ENCODE measurements around the gene CDCA8. TPM values are rescaled to one million over a fixed set of nuclear protein-coding genes. Genes with fewer than 3 reads are reported as not detected.

Gene CDCA8
- total and polyA plus RNA-seq, 2 of the 13 experiments (the other 11 are each of a cell fraction or from before 2014, with no cell fraction given) = 24.1 to 38.6 TPM

DNA sequence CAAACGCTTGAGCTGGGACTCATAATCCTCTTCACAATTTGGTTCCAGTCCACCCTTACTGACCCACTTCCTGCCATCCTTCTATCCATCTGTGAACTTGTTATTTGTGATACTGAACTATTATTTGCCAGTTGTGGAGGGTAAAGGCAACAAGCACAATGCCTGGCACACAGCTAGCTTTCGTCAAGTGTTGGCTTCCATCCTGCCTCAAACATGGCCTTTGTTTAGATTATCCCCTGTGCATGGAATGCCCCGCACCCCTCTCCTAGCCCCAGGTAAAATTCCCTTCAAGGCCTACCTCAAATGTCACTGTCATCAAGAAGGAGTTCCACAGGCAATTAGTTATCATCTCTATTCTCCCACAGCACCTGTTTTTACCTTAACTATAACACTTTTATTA is 11.4 kb upstream of the CDCA8 start (continued):
- TF ChIP-seq ISL2 (CRISPR knock-in tag; IDR thresholded peaks at IDR 0.05) (no peak), CCDC6 (CRISPR knock-in tag; IDR thresholded peaks at IDR 0.05) (no peak), ZNF232 (CRISPR knock-in tag; IDR thresholded peaks at IDR 0.05; ENCODE audit: borderline replicate concordance) (no peak), TBP (CRISPR knock-in tag; IDR thresholded peaks at IDR 0.05) (no peak)
- TF ChIP-seq, protein P1, sequence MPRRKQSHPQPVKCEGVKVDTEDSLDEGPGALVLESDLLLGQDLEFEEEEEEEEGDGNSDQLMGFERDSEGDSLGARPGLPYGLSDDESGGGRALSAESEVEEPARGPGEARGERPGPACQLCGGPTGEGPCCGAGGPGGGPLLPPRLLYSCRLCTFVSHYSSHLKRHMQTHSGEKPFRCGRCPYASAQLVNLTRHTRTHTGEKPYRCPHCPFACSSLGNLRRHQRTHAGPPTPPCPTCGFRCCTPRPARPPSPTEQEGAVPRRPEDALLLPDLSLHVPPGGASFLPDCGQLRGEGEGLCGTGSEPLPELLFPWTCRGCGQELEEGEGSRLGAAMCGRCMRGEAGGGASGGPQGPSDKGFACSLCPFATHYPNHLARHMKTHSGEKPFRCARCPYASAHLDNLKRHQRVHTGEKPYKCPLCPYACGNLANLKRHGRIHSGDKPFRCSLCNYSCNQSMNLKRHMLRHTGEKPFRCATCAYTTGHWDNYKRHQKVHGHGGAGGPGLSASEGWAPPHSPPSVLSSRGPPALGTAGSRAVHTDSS (CRISPR knock-in tag; conservative IDR thresholded peaks at IDR 0.05) = no peak

DNA sequence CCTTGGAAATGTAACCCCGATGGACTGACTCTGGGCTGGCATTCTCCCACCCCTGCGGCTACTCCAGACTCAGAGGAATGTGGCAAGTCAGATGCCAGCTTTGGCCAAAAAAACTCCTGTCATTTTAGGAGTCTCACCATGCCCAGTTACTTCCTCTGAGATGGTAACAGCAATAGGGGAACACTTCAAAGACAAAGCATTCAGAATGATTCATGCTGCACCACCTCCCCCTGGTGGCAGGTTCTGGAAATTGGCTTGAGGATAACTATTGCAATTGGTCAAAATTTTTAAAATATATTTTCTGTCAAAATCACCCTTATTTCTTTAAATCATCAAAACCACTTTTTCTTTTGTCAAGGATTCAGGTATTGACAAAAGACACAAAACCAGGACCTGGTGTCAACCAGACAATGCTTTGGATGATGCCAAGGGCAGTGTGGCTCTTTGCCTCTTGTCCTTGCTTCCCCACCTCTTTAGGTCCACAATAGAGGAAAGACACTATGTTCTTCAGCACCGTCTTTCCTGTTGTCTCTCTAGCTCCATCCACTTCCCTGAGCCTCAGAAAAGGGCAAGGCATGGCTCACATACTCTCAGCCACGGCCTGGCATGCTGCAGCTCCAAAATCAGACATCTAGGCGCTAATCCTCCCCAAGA is 9.9 kb upstream of the CDCA8 start:
- ATAC-seq (peak; percentile 64), DNase-seq (ENCODE audit: low spot score) (peak; percentile 38), FAIRE-seq (peak; percentile 87)
- Histone ChIP-seq H2AFZ (ENCODE audit: low read length) (no peak overlapping the region), H3K9me3 (ENCODE audit: low read length) (no peaks in the 10 kb centered on the region), H4K20me1 (ENCODE audit: insufficient read depth, low read length) (peaks cover 3% of the 10 kb centered on the region; the same call in 1 of the 2 replicates), H3K9ac (ENCODE audit: insufficient read depth, low read depth, low read length) (no peak overlapping the region), H3K4me3 (replicated peaks in 1 of 3; ENCODE audit: insufficient read depth in 1 of 3, low read depth in 2 of 3, low read length in 3 of 3) (no peak overlapping the region), H3K27me3 (ENCODE audit: control insufficient read depth in 1 of 2, insufficient read depth in 2 of 2, low read length in 2 of 2) (peaks cover 0 to 2% of the 10 kb centered on the region in 2 experiments; a peak in 1 of 5 replicates), H3K79me2 (ENCODE audit: insufficient read depth, low read length) (no peaks in the 10 kb centered on the region), H3K36me3 (replicated peaks in 1 of 2; ENCODE audit: control insufficient read depth in 1 of 2, insufficient read depth in 2 of 2, low read length in 2 of 2) (peaks cover 9 to 32% of the 10 kb centered on the region in 2 experiments), H3K27ac (ENCODE audit: extremely low read length, insufficient read depth, low read length) (no peak overlapping the region), H3K4me1 (ENCODE audit: insufficient read depth, low read length) (no peaks in the 10 kb centered on the region), H3K4me2 (ENCODE audit: low read depth, low read length) (no peak overlapping the region)
- 87% methylated on average over 5 of the region's 5 CpGs for WGBS (ENCODE audit: low lambda C conversion rate)
- in situ Hi-C loops (cut with HindIII; ENCODE audit: extremely low pct_ligation_motif_present, low pct_unique_long_range_greater_than_20kb) (loop anchor here (5.0 kb wide), 1 partner anchor 225 kb away; no protein-coding TSS in a partner anchor), intact Hi-C loops (cut with micrococcal nuclease; ENCODE audit: unreplicated experiment) (loop anchor here (1.0 kb wide), 1 partner anchor 79 kb away; no protein-coding TSS in a partner anchor)
- ChIA-PET POLR2A (no interaction called here), CTCF (ENCODE audit: low intra/inter-chr PET ratio, low total read pairs) (interaction anchor here (1.0 to 5.1 kb wide), 3 partner anchors 78 to 228 kb away, joined by 3 to 56 read pairs (median 4); partner anchors contain the start of gene MEAF6)
- no TSS peak for BruUV-seq (replicated peaks)
- TF ChIP-seq KLF9 (CRISPR knock-in tag; IDR thresholded peaks at IDR 0.05; ENCODE audit: low read depth) (no peak), ZFP82 (CRISPR knock-in tag; IDR thresholded peaks at IDR 0.05; ENCODE audit: borderline replicate concordance) (no peak), CC2D1A (CRISPR knock-in tag; IDR thresholded peaks at IDR 0.05) (no peak), FOSL2 (CRISPR knock-in tag; IDR thresholded peaks at IDR 0.05) (peak; percentile 19; the same call in 1 of the 2 replicates), FOSL1 (CRISPR knock-in tag; IDR thresholded peaks at IDR 0.05; ENCODE audit: borderline replicate concordance) (no peak), SMC3 (IDR thresholded peaks at IDR 0.05; ENCODE audit: low read length) (peak; percentile 84), RAD21 (CRISPR knock-in tag; IDR thresholded peaks at IDR 0.05) (peak; percentile 82; the same call in 1 of the 2 replicates)
- TF ChIP-seq, protein P2, sequence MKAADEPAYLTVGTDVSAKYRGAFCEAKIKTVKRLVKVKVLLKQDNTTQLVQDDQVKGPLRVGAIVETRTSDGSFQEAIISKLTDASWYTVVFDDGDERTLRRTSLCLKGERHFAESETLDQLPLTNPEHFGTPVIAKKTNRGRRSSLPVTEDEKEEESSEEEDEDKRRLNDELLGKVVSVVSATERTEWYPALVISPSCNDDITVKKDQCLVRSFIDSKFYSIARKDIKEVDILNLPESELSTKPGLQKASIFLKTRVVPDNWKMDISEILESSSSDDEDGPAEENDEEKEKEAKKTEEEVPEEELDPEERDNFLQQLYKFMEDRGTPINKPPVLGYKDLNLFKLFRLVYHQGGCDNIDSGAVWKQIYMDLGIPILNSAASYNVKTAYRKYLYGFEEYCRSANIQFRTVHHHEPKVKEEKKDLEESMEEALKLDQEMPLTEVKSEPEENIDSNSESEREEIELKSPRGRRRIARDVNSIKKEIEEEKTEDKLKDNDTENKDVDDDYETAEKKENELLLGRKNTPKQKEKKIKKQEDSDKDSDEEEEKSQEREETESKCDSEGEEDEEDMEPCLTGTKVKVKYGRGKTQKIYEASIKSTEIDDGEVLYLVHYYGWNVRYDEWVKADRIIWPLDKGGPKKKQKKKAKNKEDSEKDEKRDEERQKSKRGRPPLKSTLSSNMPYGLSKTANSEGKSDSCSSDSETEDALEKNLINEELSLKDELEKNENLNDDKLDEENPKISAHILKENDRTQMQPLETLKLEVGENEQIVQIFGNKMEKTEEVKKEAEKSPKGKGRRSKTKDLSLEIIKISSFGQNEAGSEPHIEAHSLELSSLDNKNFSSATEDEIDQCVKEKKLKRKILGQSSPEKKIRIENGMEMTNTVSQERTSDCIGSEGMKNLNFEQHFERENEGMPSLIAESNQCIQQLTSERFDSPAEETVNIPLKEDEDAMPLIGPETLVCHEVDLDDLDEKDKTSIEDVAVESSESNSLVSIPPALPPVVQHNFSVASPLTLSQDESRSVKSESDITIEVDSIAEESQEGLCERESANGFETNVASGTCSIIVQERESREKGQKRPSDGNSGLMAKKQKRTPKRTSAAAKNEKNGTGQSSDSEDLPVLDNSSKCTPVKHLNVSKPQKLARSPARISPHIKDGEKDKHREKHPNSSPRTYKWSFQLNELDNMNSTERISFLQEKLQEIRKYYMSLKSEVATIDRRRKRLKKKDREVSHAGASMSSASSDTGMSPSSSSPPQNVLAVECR (CRISPR knock-in tag; IDR thresholded peaks at IDR 0.05; ENCODE audit: borderline replicate concordance) = peak; percentile 28; the same call in 1 of the 2 replicates
- TF ChIP-seq, protein P3, sequence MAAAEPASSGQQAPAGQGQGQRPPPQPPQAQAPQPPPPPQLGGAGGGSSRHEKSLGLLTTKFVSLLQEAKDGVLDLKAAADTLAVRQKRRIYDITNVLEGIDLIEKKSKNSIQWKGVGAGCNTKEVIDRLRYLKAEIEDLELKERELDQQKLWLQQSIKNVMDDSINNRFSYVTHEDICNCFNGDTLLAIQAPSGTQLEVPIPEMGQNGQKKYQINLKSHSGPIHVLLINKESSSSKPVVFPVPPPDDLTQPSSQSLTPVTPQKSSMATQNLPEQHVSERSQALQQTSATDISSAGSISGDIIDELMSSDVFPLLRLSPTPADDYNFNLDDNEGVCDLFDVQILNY (CRISPR knock-in tag; conservative IDR thresholded peaks at IDR 0.05) = no peak
- TF ChIP-seq, protein P4, sequence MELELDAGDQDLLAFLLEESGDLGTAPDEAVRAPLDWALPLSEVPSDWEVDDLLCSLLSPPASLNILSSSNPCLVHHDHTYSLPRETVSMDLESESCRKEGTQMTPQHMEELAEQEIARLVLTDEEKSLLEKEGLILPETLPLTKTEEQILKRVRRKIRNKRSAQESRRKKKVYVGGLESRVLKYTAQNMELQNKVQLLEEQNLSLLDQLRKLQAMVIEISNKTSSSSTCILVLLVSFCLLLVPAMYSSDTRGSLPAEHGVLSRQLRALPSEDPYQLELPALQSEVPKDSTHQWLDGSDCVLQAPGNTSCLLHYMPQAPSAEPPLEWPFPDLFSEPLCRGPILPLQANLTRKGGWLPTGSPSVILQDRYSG (CRISPR knock-in tag; IDR thresholded peaks at IDR 0.05) = no peak

Data from HepG2 (cell line).